ENCODE measurements around the gene GNA14.
A peak's percentile ranks its signal among the peaks of the same experiment; 100 is the strongest.
"Not testable (repeated sequence)": the region's sequence is repeated elsewhere in the genome, so short reads cannot be mapped to it uniquely, and the experiment has no call there.

The GNA14 gene

DNA sequence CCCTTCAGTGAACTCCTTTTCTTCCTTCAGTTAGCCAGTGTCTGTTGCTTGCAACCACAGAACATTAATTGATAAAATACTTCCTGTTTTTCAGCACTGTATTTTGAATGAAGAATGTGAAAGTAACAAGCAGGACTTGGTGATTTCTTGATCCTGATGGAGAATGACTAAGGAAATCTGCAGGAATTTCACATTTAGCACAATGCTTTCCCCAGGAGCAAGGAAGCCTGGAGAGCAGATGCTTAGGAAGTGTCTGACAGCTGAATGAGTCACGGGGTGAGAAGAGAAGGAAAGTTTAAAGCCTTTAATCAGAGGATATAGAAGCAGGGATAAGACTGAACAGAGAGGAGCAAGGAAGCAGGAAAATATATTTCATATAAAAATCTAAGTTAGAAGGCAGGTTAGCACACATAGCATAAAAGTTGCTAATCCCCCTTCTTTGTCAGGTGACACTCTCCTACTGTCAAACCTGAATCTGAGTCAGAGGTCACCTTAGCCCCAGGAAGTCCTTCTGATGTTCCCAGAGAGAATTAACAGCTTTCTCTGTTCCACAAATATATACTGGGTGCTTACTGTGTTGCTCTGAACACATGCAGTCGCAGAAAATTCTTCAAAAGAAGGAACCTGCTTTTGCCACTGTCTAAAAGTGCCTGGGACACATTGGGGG, 59.7 kb downstream of the GNA14 start:
- peak; percentile 53 for DNase-seq (ENCODE audit: low read depth, low spot score)

DNA sequence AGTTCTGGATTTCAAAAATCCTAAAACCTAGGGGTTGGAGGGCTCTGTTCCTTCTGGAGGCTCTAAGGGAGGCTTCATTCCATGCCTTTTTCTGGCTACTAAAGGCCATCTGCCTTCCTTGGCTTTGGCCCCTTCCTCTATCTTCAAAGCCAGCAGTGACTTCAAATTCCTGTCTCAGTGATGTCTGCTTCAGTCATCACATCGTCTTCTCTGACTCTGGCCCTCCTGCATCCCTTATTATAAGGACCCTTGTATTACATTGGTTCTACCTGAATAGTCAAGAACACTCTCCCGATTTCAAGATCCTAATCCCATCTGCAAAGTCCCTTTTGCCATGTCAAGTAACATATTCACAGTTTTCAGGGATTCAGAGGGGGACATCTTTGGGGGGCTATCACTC, 60.3 kb downstream of the GNA14 start:
- no peak for DNase-seq (ENCODE audit: low read depth, low spot score)

DNA sequence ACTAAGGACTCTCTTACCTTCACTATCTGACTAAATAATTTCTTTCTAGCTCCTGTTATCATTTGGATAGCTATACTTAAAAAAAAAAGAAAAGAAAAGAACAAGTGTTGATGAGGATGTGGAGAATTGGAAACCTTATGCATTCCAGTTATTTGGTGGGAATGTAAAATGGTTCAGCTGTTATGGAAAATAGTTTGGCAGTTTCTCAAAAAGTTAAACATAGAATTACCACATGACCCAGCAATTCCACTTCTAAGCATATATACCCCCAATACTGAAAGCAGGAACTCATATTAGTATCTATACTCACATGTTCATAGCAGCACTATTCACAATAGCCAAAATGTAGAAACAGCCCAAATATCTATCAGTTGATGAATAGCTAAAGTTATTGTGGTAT, 61.1 kb downstream of the GNA14 start:
- no peak for DNase-seq (ENCODE audit: low read depth, low spot score)

DNA sequence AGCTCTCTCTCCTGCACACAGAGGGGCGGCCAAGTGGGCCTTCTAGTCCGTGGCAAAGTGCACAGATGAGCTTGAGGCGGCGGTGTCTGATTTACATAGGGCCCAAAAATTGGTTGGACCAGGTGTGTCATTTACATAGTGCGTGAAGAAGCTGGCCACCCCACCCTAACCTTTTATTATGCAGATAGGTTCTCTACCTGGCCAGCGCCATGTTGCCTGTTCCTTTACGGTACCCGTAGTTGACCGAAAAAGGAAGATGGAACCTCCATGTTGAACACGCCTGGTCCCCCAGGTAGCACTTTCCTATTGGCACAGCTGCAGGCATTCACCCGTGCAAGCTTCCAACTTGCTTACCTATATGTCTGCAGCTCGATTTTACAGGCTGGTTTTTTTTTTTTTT, 61.5 kb downstream of the GNA14 start:
- DNase-seq (ENCODE audit: low read depth, low spot score): no peak

DNA sequence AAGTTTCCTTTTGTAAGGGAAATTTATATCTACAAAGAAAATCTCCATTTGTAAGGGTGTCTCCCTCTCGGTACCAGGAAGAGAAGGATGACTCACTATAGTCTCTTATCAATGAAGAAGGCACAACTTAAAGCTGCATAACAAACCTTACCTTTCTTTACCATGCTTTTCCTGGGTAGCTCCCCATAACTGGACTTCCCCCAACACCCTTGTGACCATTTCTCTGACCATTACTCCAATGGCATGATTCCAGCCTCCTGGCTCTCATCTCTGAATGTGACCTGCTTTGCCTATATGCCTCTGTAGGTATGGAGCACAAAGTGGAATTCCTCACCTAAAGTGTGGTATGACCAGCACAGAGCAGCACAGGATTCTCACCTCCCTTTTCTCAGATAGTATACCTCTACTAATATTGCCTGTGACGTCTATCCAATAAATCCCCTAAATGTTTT, 62.8 kb downstream of the GNA14 start:
- no peak for DNase-seq (ENCODE audit: low read depth, low spot score)

DNA sequence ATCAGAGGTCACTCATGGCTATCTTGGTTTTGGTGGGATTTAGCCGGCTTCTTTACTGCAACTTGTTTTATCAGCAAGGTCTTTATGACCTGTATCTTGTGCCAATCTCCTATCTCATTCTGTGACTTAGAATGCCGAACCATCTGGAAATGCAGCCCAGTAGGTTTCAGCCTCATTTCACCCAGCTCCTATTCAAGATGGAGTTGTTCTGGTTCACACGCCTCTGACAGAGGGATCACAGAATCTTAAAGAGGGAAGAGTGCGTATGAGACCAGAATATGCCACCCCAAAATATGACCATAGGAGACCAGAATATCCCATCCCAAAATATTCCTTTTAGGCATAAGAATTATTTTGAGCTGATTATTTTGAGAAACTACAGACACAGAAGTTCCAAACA, 63.2 kb downstream of the GNA14 start:
- not testable (repeated sequence) for DNase-seq (ENCODE audit: low read depth, low spot score)

DNA sequence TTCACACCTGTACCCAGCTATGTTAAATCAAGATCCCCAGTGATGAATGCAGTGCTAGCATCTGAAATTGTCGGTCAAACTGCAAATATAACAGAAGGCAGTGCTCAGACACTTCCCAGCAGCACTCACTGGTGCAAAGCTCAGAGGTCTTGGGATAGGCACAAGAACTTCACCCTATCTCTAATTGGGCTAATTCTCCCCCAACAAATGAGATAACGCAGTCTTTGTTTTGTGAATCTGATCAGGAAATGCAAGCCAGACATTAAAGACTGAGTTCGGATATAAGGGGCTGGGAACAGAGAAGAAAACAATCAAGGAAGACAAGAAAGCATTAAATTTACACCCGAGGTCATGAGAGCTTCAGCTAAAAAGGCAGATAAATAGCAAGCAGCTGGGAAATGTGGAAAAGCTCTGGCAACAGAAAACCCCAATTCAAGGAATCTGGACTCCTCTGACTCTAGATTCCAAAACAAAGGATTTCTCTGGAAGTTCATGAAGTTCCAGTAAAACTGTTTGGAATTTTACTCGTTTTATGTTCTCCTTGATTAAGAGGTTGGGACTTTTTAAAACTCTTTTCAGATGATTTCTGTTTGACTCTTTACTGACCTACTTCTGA, 65.1 kb downstream of the GNA14 start:
- no peak for DNase-seq (ENCODE audit: low read depth, low spot score)

DNA sequence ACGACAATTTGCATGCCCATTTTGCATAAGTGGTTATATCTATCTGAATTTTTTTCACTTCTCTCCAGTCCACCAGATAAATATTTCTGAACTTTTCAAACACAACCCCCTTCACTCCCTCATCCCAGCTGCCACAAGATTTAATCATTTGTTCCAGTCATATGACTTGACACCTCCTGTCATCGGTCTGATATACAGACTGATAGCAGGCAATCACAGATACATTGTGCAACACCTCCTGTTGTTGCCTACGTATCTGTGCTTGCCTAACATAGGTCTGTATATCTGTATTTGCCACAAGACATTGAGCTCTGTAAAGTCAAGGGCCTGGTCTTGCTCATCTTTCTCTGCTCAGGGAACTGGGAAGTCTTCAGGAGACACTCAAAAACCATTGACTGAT, 65.6 kb downstream of the GNA14 start:
- DNase-seq (ENCODE audit: low read depth, low spot score): no peak

DNA sequence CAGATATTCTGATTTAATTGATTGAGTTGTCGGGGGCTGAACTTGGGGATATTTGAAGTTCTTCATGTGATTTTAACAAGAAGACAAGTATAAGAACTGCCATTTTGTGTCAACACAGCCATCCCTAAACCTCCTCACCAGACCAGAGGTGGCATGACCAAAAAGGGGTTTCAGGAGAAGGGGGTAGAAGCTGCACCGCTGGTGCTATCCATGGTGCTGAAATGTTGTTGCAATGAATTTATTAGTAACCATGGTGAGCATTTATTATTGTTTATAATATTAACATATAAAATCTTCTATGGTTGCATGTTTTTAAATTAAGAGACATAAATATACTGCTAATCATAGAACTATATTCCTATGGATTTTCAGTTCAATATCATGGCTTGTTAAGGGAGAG, 72.3 kb downstream of the GNA14 start:
- no peak for DNase-seq (ENCODE audit: low read depth, low spot score)

DNA sequence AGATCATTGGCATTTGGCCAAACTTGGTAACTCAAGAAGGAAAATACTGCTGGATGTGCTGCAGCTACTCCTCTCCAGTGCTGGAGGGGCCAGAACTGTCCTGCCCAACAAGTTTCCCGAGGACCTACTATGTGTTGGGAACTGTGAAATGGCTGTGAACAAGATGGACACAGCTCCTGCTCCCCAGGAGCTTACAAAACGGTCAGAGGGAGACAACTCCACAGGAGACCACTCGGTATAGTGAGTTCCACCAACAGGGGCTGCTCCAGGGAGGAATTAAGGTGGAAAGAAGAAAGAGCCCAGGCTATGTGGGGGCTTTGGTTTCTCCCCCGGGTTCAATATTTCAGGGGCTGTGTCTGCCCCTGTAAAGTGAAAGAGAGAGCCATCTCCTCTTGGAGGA, 78.8 kb downstream of the GNA14 start:
- DNase-seq (ENCODE audit: low read depth, low spot score): no peak

DNA sequence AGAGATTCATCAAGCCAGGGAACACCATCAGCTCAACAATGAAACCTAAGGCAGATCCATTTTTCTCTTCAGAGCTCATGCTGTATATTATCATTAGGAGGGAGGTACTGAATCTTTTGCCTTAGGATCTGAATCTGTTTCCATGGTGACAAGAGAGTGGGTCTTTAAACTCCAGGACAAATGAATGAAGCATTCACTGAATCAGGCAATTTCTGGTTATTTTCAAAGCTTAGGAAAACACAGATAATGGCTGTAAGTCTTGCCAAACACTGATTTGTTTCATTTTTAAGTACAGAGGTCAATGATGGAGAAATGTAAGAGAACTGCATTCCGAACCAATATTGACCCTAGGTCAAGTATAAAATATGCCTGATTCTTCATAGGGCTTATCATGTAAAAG, 84.9 kb downstream of the GNA14 start:
- DNase-seq (ENCODE audit: low read depth, low spot score): no peak

DNA sequence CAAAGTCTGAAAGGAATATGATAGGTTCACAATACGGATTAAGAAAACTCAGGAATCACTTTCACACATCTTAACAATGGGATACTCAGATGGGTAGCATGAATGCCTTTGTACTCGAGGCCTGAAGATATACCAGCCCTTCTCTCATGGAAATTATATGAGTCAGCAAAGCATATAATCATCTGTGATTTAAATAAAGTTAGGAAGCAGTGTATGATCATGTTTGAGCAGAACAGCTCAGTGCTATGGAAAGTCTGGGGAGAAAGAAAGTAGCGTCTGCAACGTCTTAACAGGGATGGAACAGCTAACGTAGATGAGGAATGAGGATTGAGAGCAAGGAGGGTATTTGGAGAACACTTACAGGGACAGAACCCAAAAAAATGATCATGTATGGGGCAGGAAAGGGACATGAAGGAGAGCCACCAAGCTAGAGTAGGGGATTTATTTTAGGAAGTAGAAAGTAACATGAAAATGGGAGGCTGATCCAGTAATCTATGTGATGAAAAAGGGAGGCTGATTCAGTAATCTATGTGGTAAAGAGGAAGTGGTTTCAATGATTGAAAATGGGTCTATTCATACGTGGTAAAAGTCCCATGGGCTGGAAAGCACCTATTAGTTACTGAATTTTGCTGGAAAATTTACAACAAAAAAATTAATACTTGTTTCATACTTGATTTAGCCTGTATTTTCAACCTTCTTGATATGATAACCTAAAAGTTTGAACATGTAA, 85.9 kb downstream of the GNA14 start:
- DNase-seq (ENCODE audit: low read depth, low spot score): no peak

DNA sequence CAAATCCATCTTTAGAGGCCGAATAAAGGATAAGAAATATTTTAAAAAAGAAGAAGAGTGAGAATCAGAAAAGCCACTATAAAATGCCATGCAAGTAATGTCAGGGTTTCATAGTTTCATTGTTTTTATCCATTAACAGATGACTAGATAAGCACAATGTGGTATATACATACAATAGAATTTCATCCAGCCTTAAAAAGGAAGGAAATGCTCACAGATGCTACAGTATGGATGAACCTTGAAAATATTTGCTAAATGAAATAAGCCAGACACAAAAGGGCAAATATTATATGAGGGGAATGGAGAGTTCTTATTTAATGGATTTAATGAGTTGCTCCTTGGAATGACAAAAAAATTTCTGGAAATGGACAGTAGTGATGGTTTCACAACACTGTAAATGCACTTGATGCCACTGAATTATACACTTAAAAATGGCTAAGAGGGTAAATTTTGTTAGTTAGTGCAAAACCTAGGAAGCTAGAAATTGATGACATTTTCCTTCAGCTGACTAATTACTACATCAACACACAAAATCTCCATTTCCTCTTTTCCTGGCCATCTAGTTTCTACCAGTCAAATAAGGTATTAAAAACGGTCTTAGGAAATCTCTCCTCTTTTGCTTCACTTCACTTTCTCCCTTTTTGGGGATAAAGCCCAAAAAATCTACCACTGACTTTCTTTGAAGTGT, 86.6 kb downstream of the GNA14 start:
- DNase-seq (ENCODE audit: low read depth, low spot score): no peak

DNA sequence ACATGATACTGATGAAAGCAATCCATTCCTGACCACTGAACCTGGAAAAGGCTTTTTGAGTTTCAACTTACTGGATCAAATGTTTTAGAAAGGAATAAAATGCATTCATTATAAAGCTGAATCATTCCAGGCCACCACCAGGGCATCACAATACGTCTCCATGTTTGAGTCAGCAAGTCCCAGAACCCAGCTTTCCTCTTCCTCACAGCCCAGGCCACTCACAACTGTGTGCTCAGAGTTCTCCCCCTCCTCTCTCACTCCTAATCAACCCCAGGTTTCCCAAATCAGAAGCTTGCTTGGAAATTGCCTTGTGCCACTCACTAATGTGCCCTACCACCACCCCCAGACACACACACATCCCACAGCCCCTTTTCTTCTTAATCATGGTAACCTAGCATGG, 91.7 kb downstream of the GNA14 start:
- DNase-seq (ENCODE audit: low read depth, low spot score): no peak

DNA sequence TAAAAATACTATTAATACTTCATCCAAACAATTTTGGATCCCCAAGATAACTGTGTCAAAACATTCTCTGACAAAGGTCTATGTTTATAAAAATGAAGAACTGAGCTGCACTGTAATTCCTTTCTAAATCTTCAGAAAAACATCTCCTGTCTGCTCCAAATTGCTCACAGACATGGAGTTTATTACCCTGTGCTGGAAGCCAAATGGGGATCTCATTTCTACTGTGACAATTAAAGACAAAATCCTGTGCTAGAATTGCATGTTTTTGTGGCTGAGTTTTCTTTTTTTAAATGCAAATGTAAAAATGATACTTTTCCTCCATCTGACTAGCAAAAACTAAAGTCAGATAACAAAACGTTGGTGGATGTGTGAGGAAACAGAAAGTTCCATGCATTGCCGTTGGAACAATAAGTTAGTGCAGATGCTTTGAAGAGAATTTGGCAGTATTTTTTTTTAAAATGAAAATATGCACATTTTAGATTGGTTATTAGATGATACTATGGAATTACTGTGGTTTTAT, 93.5 kb downstream of the GNA14 start:
- DNase-seq (ENCODE audit: low read depth, low spot score): no peak

DNA sequence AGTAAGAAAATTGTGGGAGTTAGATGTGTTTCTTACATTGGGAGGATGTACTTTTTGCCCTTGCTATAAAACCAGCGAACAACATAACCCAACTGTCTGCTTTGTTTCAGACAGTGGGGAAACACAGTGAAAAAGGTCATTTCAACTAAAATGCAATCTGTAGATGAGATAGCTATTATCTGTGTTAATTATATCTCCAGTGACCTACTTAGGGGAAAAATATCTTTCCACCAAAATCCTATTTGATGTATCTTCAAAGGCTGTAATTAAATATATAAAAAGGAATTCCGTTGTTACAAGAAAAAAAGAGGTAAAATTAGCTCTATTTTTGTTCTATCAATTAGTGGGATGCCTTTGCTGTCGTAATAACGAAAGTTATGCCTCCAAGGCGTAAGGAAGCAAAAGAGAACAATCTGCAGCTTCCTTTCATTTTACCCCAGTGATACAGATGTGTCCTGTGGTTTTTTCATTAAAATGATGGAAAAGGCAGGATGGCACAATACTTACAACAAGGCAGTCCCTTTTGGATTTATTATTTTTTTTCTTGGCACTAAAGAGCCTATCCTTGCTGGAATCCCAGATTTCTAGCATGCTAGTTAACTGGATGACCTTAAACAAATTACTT, 100.9 kb downstream of the GNA14 start:
- no peak for DNase-seq (ENCODE audit: low read depth, low spot score)

DNA sequence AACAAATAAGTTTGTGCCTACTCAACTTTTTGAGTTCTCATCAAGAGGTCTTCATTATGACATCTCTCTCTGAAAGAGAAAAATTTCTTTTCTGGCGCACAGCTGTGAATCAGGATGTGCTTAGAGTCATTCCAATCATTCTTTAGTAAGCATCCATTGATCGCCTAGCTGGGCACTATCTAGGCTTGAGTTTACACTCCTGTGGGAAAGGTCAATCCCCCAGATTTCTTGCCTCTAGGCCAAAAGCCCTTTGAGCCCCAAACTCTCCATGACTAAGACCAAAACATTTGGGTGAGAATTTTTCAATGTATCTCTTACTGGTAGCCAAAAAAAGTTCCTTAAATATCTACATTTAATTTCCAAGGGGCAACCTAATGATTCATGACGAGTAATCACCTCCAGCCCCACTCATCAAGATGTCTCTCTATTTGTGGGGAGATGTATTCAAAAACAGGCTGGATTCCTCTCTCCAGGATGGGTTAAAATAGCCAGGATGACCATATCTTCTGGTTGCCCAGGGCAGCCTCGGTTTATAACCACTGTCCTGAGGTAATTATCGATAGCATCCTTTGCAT, 101.7 kb downstream of the GNA14 start:
- DNase-seq (ENCODE audit: low read depth, low spot score): no peak

DNA sequence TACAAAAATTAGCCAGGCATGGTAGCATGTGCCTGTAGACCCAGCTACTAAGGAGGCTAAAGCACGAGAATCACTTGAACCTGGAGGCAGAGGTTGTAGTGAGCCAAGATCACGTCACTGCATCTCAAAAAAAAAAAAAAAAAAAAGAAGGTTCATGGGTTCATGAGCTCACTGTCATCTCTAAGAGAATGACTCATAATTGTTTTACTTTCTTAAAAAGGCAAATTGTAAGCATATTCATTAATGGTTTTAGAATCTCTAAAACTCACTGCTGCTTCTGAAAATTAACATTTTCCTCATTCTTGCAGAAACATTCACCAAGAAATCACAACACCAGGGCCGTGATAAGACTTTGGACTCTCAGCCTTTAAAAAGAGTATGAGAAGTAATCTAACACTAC, 103.6 kb downstream of the GNA14 start:
- no peak for DNase-seq (ENCODE audit: low read depth, low spot score)

DNA sequence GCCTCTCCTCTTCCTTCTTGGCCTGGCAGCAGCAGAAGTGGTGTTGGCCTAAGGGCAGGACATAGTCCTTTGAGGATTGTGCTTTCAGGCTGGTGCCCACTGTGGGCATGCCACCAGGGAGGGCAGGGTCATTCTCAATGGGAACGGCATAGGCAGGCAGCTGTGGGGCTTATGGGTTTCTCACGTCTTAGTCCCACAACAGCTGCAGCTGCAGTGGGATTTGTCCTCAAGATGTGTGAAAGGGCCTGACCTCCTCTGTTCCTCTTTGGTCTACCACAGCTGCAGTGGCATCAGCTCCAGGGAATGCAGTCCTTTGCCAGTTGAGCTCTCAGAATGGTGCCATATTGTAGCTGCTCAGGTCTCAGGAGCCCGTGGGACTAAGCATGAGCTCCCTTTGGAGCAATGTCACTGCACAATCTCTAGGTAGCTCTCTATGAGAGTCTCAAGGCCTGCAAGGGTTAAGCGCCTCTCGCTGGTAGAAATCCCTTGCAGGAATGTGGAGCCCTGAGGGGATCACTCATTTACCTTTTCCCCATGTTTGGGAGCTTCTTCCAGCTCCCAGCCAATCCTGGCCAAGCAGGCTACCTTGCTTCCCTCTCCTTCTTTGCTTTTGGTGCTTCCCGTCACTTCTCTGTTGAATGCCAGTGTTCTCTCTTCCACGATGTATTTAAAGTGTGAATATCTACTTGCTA, 104.8 kb downstream of the GNA14 start:
- no peak for DNase-seq (ENCODE audit: low read depth, low spot score)

DNA sequence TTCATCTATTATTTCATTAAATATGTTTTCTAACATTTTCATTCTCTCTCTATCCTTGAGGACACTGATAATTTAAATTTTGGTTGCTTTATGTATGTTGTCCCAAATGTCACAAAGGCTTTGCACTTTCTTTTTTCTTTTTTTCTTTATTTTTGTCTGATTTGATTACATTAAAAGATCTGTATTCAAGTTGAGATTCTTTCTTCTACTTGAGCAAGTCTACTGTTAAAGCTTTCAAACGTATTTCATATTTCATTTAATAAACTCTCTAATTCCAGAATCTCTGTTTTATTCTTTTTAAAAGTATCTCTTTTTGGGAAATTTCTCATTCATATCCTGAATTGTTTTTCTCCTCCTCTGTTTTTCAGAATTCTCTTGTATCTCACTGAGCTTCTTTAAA, 106.5 kb downstream of the GNA14 start:
- no peak for DNase-seq (ENCODE audit: low read depth, low spot score)

DNA sequence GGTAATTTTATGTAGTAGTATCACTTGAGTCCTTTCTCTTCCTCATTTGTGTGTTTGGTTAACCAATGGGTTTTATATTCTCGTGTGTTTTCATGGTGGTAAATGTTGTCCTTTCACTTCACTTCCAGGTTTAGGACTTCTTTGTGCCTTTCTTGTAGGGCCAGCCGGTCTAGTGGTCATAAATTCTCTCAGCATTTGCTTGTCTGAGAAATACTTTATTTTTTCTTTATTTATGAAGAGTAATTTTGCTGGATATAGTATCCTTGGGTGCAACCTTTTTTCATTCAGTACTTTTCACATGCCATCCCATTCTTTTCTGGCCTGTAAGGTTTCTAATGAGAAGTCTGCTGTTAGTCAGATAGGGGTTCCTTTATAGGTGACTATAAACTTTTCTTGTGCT, 107.1 kb downstream of the GNA14 start:
- no peak for DNase-seq (ENCODE audit: low read depth, low spot score)
